SKM-1 (cell line): Measurements from ENCODE around the gene ATP5F1C.

Experiments
- DNase-seq: peaks from one replicate; lab custom pipeline; 2025; ENCODE audit not compliant: unreplicated experiment; lab: John Stamatoyannopoulos, UW

The ATP5F1C gene

GRCh38 chr10:7836571-7836970 lies 48.6 kb downstream of the ATP5F1C start:
- DNase-seq: no peak

DNA sequence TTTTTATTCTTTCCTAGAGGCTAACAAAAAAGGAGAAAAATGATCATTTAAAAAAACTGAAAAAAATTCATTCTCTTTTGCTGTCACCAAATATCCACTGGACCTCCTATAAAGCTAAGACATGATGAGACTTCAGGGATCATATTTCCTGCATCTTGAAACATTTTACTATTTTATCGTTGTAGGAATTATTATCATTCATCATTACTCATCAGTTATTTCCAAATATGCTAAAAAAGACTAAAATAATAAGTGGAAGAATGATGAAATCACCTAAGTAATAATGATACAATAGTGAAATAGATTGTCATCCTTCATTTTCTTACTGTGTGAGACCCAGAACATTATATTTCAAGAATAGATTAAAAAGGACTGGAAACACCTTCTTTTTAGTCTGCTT lies 58.6 kb downstream of the ATP5F1C start:
- no peak for DNase-seq

DNA sequence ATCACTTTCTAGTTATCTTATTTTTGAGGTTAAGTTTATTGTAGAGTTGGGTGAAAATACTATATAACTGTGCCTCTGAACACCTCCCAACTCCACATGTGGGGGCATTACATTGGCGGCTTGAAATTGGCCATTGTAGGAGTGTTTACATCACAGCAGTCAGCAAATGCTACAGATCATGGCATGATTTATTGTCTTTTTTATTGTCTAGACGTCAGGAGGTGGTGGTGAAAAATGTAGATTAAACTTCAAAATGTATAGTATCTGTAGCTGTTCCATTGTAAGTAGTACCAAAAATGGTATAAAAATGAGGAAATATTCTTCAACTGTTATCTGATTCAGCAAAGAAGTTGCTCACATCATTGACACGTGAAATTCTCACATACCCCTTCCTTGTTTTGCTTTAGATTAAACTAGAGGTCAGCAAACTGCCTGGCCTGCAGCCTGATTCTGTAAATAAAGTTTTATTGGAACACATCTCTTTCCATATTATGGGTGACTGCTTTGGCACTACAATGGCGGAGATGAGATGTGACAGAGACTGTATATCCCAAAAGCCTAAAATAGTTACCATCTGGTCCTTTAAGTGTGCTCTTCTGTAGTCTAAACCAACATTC lies 65.4 kb downstream of the ATP5F1C start:
- no peak for DNase-seq

DNA sequence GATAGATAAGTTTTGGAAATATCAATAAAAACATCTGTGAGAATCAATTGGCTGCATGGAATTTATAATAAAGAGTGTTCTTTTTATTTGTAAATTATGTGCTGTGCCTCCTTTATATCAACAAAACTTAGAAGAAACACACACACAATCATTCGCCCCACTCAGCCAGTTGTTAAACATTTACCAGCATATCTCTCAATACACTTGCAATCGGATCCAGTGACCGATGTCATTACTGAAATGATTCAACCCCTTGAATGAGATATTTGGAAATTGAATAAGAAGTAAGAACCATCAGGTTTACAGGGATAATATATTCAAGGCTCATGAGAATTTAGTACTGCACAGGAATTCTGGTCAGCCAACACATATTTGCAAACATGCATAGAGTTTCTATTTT lies 65.9 kb downstream of the ATP5F1C start:
- no peak for DNase-seq

DNA sequence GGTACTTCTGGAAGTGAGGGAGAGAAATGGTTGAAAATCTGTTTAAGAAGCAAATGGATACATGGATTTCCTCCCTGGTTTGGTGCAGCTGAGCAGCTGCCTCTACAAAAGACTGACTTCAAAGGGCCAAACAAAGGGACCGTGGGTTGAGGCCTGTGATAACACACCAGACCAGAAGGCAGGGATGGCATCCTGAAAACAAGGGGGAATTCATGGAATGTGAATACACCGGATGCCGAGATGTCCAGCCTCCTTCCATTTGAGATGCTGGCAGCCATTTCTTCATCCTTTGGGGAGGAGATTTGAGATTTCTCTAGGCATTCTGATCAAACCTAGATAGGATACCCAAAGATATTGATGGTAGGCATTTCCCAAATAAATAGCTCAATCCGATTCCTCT lies 67.2 kb downstream of the ATP5F1C start:
- DNase-seq: no peak

DNA sequence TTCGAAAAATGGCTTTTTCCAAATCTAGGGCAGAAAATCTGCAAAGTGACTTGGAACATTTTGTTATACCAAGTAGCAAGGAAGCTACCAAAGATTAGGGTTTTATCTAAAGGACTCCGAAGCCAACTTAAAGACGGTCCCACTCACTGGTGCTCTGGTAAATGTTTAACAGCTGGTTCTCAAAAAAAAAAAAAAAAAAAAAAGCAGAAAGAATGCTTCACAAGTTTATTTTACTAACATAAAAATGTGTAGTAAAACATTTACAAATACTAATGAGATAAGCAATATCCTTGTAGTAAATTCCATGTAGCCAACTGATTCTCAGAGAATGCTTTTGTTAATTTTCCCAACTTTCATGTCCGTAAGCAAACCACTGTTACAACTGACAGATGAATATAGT lies 68.7 kb downstream of the ATP5F1C start:
- no peak for DNase-seq

DNA sequence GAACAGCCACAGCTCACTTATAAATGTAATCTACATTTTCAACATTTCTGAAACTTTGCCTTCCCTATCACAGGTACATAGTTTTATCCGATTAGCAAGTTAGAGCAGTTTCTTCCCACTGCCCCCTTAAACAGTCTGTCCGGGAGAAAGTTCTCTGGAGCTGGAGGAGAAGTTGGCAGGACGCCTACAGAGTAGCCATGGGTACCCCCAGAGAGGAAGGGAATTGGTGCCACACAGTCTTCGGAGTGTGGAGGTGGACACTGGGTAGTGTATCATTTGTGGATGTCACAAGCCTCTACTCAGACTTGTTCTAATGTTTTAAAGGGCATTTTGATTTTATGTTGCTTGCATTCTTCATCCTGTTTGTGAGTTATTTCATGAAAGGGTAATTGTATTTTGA lies 69.3 kb downstream of the ATP5F1C start:
- no peak for DNase-seq
